ENCODE results near the gene CUBN.

Gene CUBN

DNA sequence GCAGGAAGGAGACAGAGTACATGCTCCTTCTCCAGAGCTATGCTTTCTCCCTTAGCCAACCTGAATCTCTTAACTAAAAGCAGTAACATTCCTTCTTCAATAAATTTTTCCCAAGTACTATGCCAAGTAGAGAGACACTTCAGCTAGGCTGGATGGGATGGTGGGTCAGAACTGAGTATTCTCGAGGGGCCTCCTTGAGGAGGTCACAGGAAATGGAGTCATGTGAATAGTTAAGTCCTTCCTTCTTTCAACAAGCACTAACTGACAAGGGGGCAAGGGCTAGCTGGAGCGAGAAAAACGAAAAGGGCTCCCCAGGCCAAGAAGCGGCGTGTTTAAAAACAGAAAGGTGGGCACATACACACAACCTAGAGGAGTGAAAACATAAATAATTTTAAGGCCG, 317.8 kb downstream of the CUBN start:
- DNase-seq: no peak

- no peak for DNase-seq
Observed at GRCh38 chr10:16811292-16811691, 318.3 kb downstream of the CUBN start.

GRCh38 chr10:16809074-16809718, 320.4 kb downstream of the CUBN start:
- peak; percentile 34 for DNase-seq

GRCh38 chr10:16804123-16804522, 325.5 kb downstream of the CUBN start:
- DNase-seq: no peak

GRCh38 chr10:16803464-16803863, 326.1 kb downstream of the CUBN start:
- no peak for DNase-seq

DNA sequence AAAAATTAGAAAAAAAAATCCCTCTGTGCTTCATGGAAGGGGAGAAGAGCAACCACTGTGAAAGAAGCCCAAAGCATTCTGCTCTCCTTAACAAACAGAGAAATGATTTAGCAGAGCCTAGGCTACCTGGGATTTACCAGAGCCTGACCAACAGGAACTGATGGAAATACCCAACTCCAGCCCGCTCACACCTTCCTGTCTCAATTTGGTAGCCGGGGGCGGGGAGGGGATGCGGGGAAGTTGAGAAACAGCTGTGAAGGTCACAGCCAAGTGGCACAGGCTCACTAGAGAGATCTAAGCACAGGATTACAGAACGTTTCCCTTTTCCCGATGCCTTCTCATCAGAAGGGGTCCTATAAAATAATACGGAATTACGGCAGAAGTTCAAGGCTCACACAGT, 330.0 kb downstream of the CUBN start:
- DNase-seq: no peak

GRCh38 chr10:16798571-16798970, 331.0 kb downstream of the CUBN start:
- no peak for DNase-seq

DNA sequence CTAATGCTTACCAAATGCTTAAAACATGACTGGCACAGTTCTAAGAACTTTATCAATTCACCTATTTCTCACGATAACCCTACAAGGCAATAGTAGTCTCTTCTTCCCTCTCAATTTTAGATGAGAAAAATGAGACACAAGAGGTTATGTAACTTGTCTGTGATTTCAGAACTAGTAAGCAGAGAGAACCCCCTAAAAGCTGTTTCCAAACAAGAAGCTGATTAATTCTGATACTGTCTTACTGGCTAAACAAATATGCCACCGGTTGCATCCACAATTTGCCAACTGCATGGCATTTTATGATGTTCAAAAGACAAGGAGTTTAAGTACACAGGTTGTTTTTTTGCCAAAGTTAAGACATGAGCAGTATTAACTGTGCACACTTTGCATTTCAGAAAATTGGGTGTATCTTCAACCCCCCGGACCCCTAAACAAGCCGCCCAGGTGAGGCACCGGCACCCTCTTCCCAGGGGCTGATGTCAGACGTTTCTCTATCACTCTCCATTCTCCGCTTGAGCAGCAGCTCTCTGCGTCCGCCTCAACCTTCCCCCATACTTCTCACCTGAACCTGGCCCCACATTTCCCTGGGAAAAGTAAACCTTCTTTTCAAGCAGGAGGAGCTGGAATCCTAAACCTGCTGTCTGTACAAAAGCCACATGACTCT, 334.1 kb downstream of the CUBN start:
- no peak for DNase-seq

- DNase-seq: no peak
Observed at GRCh38 chr10:16794005-16794404, 335.6 kb downstream of the CUBN start.

DNA sequence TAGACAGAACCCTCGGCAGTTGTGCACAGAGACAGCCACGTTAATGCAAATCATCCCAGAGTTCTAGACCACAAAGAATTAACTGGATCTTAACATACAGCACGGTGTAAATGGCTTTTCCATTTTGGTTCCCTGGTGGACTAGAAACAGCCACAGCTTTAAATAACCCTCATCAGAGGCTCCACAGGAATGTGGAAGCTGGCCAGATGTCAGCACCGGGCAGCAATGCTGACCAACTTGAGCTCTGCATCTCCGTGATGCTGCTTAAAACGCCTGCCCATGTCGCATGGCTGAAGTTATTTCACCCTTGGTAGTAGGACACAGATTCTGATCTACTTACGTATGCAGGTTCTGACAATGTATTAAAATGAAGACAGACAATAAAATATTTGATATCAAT, 336.9 kb downstream of the CUBN start:
- DNase-seq: no peak

GRCh38 chr10:16789765-16790164, 339.8 kb downstream of the CUBN start:
- no peak for DNase-seq

DNA sequence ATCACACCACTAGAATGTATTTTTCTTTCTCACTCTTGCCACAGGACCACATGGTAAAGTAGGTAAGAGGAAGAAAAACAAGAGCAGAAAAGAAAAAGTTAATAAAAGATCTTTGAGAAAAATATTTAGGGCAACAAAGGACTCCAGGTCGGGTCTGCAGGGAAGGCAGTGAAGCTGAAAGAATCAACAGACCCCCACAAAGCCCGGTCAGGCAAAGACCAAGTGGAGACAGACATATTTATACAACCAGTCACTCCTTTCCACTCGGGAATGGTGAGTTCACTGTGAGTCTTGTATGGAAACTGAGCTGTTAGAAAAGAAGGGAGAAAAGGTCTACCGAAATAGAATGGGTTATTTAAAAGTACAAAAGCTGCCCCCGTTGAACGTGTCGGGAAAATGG, 340.4 kb downstream of the CUBN start:
- DNase-seq: no peak

DNA sequence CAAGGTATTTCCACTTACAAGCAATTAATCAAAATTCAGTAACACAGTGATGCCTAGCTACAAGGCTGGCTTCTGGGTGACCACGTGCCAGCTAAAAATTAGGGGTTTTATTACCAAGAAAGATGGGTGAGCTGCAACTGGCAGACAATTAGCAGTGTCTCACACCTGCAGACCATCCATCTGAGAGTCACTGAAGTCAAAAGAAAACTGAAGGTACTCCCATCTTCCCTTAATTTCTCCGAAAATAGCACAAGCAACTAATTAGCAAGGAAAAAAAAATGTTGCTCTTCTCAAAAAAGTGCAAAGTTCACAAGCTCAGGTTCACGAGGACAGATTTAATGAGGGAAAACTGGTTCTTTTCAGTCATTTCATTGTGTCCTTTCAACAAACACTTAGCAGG, 340.8 kb downstream of the CUBN start:
- no peak for DNase-seq

DNA sequence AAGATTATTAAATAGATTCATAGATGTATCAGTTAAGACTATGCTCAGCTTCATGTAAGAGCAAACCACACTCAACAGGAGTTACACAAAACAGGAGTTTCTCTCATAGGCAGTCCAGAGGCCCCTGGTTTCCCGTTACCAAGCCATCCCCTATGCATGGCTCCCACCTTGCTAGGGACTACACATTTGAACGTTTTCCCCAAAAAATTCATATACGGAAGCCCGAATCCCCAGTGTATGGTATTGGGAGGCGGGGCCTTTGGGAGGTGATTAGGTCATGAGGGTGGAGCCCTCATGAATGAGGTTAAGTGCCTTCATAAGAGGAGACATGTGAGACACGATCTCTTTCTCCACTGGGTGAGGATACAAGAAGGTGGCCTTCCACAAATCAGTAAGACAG, 341.5 kb downstream of the CUBN start:
- no peak for DNase-seq

GRCh38 chr10:16787361-16787791, 342.2 kb downstream of the CUBN start:
- peak; percentile 61 for DNase-seq

- no peak for DNase-seq
Observed at GRCh38 chr10:16780338-16780880, 349.2 kb downstream of the CUBN start.

GRCh38 chr10:16779384-16779915, 350.2 kb downstream of the CUBN start:
- DNase-seq: peak; percentile 16

DNA sequence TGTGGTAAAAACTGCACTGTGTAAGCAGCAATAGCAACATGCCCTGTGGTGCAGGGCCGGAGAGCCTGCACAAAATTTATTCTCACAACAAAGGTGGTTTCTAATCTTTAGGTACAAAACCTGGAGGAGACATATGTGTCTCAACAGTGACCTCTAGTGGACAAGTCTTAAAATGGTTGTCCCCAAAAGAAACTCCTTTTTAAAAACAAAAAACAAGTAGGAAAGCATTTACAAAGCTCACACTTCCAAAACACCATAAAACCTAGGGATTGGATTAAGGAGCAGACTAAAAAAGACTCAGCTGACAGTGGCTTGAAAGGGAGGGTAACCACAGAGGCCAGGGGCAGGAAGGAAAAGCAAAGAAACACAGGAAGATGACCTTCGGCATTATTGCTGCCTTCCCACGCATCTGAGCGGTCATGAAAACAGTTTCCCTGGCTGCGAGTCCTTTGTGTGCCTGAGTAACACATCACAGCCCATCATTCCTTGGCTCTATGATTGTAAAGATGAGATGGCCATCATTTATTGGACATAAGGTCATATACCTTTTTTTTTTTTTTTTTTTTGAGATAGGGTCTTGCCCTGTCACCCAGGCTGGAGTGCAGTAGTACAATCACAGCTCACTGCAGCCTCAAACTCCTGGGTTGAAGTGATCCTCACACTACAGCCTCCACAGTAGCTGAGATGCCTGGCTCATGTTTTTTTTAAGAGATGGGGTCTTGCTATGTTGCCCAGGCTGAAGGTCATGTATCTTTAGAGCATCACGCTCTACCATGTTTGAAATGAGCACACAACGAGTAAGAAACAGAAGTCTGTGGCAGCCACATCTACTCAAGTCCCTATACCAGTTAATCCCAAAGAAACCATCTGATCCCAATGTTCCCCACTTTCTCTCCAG, 351.9 kb downstream of the CUBN start:
- no peak for DNase-seq

GRCh38 chr10:16776896-16777295, 352.7 kb downstream of the CUBN start:
- DNase-seq: no peak
